Adipocyte (in vitro differentiated cells): ENCODE results near the gene ICAM4.

Experiments used
- DNase-seq: peaks from one replicate; pipeline ENCODE4 v3.0.0-alpha.2; 2015; ENCODE audit warnings: low read depth
- H3K27me3 ChIP-seq: replicated peaks from 2 replicates; pipeline ENCODE4 v1.7.0; 2013; ENCODE audit warnings: mild to moderate bottlenecking, low read length, moderate library complexity; ENCODE audit not compliant: control insufficient read depth, insufficient read depth
- H3K36me3 ChIP-seq: 2 replicates; pipeline ENCODE4 v1.7.0; 2013; ENCODE audit warnings: low read length, mild to moderate bottlenecking, moderate library complexity; ENCODE audit not compliant: control insufficient read depth, insufficient read depth, severe bottlenecking
- H3K4me1 ChIP-seq: 2 replicates; pipeline ENCODE4 v1.7.0; 2013; ENCODE audit warnings: mild to moderate bottlenecking, low read length, moderate library complexity; ENCODE audit not compliant: control insufficient read depth, insufficient read depth
- H3K4me3 ChIP-seq: 2 replicates; pipeline ENCODE4 v1.7.0; 2013; ENCODE audit warnings: mild to moderate bottlenecking, low read length, moderate library complexity
- H3K9ac ChIP-seq: 2 replicates; pipeline ENCODE4 v1.7.0; 2013; ENCODE audit warnings: mild to moderate bottlenecking, low read length, moderate library complexity
- H3K9me3 ChIP-seq: 2 replicates; pipeline ENCODE4 v1.7.0; 2013; ENCODE audit warnings: mild to moderate bottlenecking, low read length, moderate library complexity; ENCODE audit not compliant: control insufficient read depth

Gene ICAM4

GRCh38 chr19:10255358-10255757 lies 31.4 kb upstream of the ICAM4 start:
- Histone ChIP-seq H3K27me3 (no peaks in the 10 kb centered on the region), H3K9me3 (no peaks in the 10 kb centered on the region), H3K4me3 (no peak overlapping the region), H3K4me1 (peaks cover 7% of the 10 kb centered on the region), H3K36me3 (peaks cover 58% of the 10 kb centered on the region), H3K9ac (no peak overlapping the region)
- DNase-seq = no peak

GRCh38 chr19:10256551-10256950 lies 30.2 kb upstream of the ICAM4 start:
- DNase-seq = no peak
- Histone ChIP-seq H3K4me3 (no peak overlapping the region), H3K27me3 (no peaks in the 10 kb centered on the region), H3K9ac (no peak overlapping the region), H3K9me3 (no peaks in the 10 kb centered on the region), H3K36me3 (peaks cover 58% of the 10 kb centered on the region), H3K4me1 (peaks cover 7% of the 10 kb centered on the region)

- H3K4me1 ChIP-seq = peaks cover 7% of the 10 kb centered on the region
- no peak overlapping the region for H3K9ac ChIP-seq
- H3K27me3 ChIP-seq = no peaks in the 10 kb centered on the region
- H3K4me3 ChIP-seq = no peak overlapping the region
- DNase-seq = no peak
- no peaks in the 10 kb centered on the region for H3K9me3 ChIP-seq
- H3K36me3 ChIP-seq = peaks cover 58% of the 10 kb centered on the region
Observed at GRCh38 chr19:10256970-10257615, 29.7 kb upstream of the ICAM4 start.

GRCh38 chr19:10258080-10258710 lies 28.6 kb upstream of the ICAM4 start:
- Histone ChIP-seq H3K4me3 (no peak overlapping the region), H3K27me3 (no peaks in the 10 kb centered on the region), H3K9ac (no peak overlapping the region), H3K36me3 (peaks cover 58% of the 10 kb centered on the region), H3K9me3 (no peaks in the 10 kb centered on the region), H3K4me1 (no peaks in the 10 kb centered on the region)
- DNase-seq = no peak

GRCh38 chr19:10259162-10259905 lies 27.4 kb upstream of the ICAM4 start:
- DNase-seq = peak; percentile 94
- Histone ChIP-seq H3K36me3 (peaks cover 48% of the 10 kb centered on the region), H3K4me1 (no peaks in the 10 kb centered on the region), H3K27me3 (no peaks in the 10 kb centered on the region), H3K9ac (no peak overlapping the region), H3K9me3 (no peaks in the 10 kb centered on the region), H3K4me3 (no peak overlapping the region)

- Histone ChIP-seq H3K36me3 (peaks cover 40% of the 10 kb centered on the region), H3K9me3 (no peaks in the 10 kb centered on the region), H3K9ac (no peak overlapping the region), H3K27me3 (no peaks in the 10 kb centered on the region), H3K4me3 (no peak overlapping the region), H3K4me1 (no peaks in the 10 kb centered on the region)
- DNase-seq = no peak
Observed at GRCh38 chr19:10260141-10260584, 26.6 kb upstream of the ICAM4 start.

- no peak overlapping the region for H3K9ac ChIP-seq
- H3K4me1 ChIP-seq = no peaks in the 10 kb centered on the region
- peaks cover 19% of the 10 kb centered on the region for H3K36me3 ChIP-seq
- no peaks in the 10 kb centered on the region for H3K27me3 ChIP-seq
- no peak overlapping the region for H3K4me3 ChIP-seq
- DNase-seq = no peak
- no peaks in the 10 kb centered on the region for H3K9me3 ChIP-seq
Observed at GRCh38 chr19:10262771-10263170, 24.0 kb upstream of the ICAM4 start.

- no peak overlapping the region for H3K4me3 ChIP-seq
- H3K9ac ChIP-seq = no peak overlapping the region
- no peak for DNase-seq
- H3K9me3 ChIP-seq = no peaks in the 10 kb centered on the region
- H3K27me3 ChIP-seq = no peaks in the 10 kb centered on the region
- H3K4me1 ChIP-seq = peaks cover 5% of the 10 kb centered on the region
- H3K36me3 ChIP-seq = no peaks in the 10 kb centered on the region
Observed at GRCh38 chr19:10266706-10267105, 20.0 kb upstream of the ICAM4 start.

GRCh38 chr19:10268071-10268470 lies 18.7 kb upstream of the ICAM4 start:
- Histone ChIP-seq H3K27me3 (no peaks in the 10 kb centered on the region), H3K9ac (no peak overlapping the region), H3K9me3 (no peaks in the 10 kb centered on the region), H3K4me1 (peaks cover 5% of the 10 kb centered on the region), H3K36me3 (no peaks in the 10 kb centered on the region), H3K4me3 (no peak overlapping the region)
- no peak for DNase-seq

GRCh38 chr19:10269333-10270179 lies 17.2 kb upstream of the ICAM4 start:
- Histone ChIP-seq H3K27me3 (no peaks in the 10 kb centered on the region), H3K4me3 (peak overlapping the region; percentile 75), H3K36me3 (no peaks in the 10 kb centered on the region), H3K9me3 (no peaks in the 10 kb centered on the region), H3K9ac (peak overlapping the region; percentile 73), H3K4me1 (peaks cover 5% of the 10 kb centered on the region)
- DNase-seq = peak; percentile 90

- Histone ChIP-seq H3K36me3 (no peaks in the 10 kb centered on the region), H3K9me3 (no peaks in the 10 kb centered on the region), H3K4me1 (peaks cover 5% of the 10 kb centered on the region), H3K4me3 (peak overlapping the region; percentile 75), H3K9ac (peak overlapping the region; percentile 73), H3K27me3 (no peaks in the 10 kb centered on the region)
- DNase-seq = no peak
Observed at GRCh38 chr19:10270180-10270615, 16.6 kb upstream of the ICAM4 start.
